NAMALWA (cell line): ENCODE measurements around the gene DDX49.
"Not testable (repeated sequence)": the region's sequence is repeated elsewhere in the genome, so short reads cannot be mapped to it uniquely, and the experiment has no call there.

ENCODE experiments used
- DNase-seq: peaks from one replicate; pipeline ENCODE4 v3.0.0-alpha.2; 2015; ENCODE audit warnings: low spot score

Gene DDX49

DNA sequence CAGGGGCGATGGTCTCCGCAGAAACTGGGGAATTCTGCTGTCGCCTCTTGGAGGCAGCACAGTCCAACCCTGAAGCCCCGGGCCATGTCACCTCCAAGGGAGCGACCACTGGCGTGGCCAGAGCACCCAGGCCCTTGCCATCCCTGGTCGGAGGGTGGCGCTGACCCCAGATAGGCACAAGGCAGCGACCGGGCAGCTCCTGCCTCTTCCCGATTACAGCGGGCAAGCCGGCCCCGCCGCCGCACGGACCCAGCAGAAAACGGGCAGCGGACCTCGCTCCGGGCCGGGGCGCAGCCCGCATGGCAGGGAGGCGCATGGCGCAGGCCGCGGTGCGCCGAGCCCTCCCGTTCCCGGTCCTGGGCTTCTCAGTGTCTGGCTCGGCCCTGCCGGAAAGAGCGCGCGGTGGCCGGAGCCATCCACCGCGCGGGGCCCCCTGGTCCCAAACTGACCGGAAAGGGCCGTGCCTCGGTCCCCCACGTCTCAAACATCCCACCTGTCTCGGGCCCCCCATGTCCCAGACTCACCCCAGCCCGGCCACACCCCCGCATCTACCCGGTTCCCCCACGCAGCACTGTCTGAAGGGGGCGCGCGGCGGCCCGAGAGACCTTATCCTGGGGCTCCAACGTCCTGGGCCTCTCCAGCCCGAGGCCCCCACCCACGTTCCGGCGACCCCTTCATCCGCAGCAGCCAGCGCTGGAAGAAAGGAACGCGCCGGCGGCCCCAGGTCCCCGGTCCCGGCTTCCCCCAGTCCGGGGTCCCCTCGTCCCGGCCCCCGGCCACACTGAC lies 24.3 kb upstream of the DDX49 start:
- no peak for DNase-seq

DNA sequence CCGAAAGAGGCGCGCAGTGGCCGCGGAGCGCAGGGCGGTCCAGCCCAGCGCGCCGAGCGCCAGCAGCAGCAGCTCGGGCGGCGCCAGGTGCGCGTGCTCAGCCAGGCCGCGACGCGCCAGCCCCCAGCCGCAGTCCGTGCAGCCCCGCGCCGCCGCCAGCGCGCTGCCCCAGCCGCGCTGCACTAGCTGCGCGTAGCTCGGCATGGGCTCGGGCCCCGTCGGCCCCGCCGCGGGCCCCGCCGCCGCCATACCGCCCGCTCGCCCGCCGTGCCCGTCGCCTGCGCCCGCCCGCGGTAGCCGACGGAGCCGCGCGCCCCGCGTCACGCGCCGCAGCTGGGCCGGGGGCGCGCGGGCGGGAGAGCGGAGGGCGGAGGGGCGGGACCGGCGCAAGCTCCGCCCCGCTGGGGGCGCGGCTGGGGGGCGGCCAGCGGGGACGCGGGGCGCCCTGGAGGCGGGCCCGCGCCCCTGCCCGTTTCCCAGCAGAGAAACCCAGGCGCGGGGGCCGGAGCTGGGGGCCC lies 23.6 kb upstream of the DDX49 start, which contains the start of gene CERS1:
CERS1 (minus strand) TSS at position 335 of the 518 bp plus-strand sequence; CDS start at position 249, 86 bp downstream.
- DNase-seq = no peak

DNA sequence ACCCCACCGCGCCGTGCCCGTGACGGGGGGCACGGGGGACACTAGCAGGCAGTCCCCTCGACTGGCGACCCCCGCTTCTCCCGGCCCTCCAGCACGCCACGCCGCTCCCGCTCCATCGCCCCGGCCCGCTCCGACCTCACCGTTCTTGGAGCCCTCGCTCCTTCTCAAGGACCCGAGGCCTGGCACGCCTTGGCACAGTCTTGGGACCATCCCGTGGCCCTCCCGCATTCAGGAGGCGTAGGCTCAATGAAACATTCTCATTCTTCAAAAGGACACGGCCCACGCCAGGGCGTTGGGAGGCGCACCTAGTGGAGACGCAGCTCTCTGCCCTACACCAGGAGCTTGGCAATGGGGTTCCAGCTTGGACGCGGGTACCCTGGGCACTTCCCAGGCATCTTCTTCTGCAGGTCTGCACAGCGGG lies 23.1 kb upstream of the DDX49 start:
- DNase-seq = no peak

DNA sequence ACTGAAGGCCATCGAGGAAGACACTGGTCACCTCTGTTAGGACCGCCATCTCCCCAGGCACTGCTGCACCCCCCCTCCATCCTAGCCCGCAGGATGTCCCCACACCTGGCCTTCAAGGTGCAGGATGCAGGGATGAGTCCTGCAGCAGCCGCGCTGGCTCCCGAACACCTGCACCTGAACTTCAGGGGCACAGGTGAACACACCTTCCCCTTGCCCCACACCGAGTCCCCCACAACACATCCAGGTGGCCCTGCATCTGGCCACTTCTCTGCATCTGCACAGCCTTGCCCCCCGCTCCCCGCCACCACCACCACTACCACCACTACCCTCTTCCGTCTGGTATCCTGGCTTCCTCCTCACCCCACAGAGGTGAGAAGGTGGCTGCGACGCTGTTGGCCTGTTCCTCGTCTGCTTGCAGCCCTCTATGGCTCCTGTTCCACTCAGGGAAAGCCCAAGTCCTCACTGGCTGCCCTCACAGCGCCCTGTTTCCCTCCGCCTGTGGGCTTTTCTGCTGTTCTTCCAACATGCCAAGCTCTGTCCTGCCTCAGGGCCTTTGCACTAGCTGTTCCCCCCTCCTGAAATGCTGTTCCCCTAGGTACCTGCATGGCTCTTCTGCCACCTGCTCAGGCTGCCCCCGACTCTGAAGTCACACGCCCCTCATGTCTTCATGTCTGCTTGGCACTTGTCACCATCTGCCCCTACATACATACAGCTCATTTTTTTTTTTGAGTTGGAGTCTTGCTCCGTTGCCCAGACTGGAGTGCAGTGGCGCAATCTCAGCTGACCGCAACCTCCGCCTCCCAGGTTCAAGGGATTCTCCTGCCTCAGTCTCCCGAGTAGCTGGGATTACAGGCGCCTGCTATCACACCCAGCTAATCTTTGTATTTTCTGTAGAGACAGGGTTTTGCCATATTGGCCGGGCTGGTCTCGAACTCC lies 22.2 kb upstream of the DDX49 start:
- DNase-seq = no peak

DNA sequence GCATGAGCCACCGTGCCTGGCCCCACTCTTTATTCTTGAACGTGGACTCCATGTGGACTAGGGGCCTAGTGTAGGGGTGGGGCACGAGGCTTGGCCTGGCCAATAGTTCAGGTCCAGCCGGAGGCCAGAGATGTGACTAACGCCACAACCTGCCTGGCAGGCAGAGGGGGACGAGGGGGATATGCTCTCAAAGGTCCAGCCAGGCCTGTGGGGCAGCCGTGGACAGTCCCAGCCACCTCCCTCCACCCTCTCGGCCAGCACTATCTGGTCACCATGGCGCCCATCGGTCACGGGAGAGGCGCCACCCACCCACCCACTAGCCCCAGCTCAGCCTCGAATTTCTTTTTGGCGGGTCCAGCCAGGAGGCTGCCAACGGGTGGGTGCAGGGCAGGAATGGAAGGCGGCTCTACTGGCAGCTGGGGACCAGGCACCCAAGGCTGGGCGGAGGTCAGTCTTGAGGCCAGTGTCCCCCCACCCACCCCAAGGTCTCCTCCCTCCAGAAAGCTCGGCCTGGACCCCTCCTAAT lies 21.4 kb upstream of the DDX49 start:
- no peak for DNase-seq

DNA sequence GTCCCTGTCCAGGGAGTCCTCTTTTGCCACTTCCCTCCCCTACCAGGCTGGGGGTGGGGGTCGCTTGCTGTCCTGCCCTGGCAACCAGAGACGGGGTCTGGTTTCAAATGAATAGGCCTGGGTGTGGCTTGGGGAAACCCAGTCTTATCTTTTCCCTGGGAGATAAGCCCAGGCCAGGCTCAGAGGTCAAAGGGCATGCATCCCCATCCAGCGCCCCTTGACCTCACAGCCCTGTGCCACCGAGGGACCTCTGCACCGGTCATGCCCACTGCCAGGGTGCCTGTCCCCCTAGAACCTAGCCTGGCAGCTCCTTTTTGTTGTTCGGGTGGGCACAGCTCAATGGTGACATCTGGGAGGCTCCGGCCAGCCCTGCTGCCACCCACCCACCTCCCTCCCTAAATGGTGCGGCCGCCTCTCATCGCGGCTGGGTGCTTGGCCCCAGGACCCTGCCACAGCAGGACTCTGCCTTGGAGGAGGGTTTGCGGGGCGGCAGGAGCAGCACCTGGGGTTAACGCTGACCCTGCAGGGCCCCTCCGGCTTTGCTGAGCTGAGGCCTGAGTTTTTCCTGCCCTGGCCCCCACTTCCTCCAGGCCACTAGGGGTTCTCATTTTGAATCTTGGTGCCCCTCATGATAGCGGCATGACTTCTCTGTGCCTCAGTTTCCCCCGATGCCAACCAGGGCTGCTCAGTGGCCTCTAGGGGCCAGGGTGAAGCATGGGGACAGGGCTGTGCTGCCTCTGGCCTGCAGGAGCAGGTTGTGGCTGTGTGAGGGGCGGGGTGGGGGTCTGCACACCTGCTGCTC lies 20.7 kb upstream of the DDX49 start:
- no peak for DNase-seq

DNA sequence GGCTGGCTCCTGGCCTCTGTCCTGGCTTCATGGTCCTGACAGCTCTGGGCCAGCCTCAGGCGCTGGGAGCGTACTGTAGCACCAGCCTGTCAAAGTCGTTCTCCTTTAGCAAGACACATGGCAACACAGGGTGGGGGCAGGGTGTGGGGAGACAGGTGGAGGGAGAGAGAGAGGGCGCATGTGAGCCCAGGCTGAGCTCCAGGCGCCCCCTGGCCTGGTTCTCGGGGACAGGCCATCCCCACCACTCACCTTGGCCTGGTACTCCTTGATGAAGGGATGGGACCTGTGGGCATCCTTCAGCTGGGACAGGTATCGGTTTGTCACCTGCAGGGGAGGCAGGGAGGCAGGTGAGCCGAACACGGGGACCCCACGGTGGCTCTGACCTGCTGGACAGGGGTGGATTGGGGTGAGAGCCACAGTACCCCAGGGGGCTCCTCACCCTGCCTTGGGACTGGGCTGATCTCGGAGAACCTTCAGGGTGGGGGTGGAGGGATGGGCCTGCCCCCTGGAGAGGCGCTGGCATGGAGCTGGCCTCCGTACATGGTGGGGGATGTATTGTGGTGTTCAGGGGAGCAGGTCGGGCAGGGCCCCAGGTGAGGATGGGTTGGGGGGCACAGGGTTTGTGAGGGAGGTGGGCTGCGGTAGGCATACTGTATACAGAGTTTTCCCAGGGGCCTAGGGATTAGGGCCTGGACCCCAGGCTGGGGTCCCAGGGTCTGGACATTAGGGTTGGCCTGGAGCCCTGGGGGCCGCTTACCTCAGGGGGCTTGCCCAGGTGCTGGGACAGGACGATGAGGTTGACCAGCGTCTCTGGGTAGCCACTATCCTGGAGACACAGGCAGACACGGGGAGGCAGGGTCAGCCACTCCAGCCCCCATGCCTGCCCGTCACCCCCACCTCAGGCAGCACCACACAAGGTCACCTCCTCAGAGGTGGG lies 19.6 kb upstream of the DDX49 start:
- no peak for DNase-seq

DNA sequence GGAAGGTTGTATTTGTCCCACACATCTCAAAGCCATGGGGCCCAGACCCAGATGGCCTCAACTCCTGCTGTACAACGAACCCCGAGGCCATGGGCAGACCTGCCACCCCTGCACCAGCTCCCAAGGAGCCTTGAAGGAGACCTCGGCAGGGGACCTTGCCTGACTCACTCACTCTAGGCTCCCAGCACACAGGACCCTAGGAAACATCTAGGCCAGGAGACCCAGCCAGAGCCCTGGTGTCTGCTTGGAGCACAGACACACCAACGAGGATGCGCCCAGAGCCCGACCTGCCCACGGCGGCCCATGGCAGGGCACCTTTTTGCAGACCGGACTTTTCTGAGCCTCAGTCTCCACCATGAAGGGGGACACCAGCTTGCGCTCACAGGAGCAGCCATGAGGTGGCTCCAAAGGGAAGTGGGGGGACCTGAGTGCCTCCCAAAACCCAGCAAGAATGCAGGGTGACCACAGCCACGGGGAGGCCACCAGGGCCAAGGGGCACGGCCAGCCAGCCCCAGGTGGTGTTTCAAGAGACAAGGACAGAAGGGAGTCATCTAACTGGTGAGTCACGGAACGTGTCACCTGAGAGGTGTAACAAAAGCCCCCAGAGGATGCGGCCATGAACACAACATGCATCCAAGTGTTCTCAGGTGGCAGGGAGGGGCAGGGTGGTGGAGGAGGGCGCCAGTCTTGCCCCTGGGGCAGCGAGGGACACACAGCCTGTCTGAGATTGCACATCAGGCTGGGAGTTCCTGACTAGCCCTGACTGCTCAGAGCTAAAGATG lies 18.6 kb upstream of the DDX49 start:
- DNase-seq = no peak

DNA sequence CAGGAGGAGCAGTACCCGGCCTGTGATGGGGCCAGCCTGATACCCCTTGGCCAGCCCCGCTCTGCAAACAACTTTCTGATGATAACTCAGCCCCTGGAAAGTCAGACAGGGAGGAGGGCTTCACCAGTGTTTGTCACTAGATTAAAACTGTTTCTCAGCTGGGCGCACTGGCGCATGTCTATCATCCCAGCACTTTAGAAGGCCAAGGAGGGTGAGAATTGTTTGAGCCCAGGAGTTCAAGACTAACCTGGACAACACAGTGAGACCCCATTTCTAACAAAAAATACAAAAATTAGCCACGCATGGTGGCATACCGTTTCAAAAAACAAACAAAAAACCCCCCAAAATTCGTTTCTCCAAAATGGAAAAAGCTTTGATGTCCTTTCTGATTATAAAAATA lies 18.0 kb upstream of the DDX49 start:
- no peak for DNase-seq

DNA sequence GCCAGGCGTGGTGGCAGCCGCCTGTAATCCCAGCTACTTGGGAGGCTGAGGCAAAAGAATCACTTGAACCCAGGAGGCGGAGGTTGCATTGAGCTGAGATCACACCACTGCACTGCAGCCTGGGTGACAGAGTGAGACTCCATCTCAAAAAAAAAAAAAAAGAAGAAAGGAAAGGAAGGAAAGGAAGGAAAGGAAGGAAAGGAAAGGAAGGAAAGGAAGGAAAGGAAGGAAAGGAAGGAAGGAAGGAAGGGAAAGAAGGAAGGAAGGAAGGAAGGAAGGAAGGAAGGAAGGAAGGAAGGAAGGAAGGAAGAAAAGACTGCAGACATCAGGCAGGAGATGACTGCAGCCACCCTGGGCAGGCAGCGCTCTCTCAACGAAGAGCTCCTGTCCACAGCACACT lies 17.0 kb upstream of the DDX49 start:
- not testable (repeated sequence) for DNase-seq

DNA sequence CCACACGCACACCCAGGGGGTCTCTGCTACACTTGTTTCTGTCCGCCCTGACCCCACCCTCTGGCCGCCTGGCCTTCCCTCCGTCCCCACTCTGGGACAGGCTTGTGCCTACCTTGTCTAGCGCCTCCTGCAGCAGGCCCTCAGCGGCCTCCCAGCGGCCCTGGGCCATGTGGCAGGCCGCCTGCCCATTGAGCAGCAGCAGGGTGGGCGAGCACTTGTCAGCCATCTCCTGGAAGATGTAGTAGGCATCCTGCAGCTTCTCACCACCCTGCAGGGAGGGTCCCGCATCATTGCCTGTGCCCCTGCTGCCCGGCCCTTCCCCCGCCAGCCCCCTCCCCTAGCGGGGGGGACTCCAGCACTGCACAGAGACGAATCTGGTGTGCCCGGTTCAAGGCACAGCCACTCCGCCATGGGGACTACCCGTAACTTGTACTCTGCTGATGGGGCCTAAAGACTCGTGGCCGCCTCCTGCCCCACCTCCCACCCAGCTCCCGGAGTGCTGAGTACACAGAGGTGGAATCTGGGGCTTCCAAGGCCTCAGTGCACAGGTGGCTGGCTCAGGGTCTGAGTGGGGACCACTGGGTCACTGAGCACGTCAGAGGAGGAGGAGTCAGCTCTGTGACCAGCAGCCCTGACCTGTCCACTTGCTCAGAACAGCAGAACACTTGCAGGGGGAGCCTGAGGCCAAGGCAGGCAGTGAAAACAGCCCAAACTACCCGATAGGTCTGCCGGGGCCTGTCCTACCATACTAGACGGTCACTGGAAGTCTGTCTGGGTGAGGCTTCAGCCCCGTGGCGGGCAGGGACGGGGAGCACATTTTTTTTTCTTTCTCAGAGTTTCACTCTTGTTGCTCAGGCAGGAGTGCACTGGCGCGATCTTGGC lies 16.1 kb upstream of the DDX49 start:
- no peak for DNase-seq

DNA sequence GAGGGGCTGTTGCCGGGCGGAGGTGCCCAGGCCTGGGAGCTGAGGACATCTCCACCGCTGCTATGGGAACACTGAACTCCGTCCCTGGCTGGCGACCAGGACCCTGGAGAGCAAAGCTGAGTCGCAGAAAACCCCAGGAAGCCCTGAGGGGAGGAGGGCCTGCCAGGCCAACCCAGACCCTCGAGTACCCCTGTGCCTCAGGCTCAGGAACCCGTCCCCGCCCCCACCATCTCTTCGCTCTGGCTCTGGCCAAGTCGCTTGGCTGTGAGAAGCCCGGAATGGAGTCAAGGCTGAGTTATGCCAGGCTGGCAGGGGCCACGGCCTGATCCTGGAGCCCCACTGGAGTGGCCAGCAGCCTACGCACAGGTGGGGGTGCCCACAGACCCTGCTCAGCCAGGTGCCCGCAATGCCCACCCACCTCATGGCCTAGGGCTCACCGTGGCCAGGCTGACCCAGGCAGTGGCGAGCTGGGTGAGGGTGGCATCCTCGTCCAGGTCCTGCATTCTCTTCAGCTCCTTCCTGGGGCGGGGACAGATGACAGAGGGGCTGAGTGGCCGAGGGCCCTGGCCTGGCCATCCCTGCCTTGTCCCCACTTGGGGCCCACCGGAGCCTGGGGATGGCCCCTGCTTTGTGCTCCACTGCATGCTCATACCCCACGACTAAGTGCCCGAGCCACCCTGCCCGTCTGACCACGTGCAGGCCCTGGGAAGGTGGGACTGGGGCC lies 15.0 kb upstream of the DDX49 start:
- DNase-seq = no peak

DNA sequence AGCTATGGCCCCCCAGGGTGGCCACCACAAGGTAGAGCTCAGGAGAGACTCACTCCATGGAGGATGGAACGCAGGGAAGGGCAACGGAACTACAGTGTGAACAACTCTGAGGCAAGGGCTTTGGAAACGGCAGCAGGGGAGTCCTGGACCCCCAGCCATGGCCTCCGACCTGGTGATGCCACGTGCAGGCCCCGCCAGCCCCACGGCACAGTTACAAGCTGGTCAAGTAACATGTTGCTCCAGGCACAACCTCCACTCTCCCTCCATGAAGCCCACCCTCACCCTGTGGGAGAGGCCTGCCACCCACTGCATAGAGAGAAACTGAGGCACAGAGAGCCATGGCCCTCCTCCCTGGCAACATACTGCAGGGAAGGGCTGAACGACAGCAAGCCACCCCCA lies 14.5 kb upstream of the DDX49 start:
- DNase-seq = no peak

DNA sequence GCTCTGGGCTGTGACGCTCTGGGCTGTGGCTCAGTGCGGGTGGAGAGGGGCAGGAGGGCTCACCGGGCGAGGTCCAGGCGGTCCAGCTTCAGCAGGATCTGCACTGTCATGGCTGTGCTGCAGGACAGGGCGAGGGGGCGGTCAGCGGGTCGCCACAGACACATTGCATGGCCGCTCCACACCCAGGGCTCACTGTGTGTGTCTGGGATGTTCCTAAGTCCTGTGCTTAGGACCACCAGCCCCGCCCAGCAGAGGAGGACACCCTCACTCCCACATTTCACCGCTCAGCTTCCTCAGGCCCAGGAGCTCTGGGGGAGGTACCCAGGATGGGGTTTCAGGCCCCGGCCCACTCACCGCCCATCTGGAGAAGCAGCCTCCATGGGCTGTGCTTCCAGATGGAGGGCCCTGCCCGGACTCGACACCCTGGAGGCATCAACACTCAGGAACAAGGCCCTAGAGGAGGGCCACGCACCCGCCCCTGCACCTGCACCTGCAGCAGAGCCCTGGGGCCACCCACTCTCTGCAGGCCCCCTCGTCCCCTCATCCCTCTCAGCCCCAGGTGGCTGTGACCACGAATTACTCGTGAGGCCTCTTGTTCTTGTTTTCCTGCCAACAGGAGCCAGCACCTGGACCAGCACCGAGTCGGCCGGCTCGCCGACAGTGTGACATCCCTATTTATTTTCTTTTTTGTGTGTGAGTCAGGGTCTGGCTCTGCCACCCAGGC lies 13.8 kb upstream of the DDX49 start:
- peak; percentile 40 for DNase-seq

DNA sequence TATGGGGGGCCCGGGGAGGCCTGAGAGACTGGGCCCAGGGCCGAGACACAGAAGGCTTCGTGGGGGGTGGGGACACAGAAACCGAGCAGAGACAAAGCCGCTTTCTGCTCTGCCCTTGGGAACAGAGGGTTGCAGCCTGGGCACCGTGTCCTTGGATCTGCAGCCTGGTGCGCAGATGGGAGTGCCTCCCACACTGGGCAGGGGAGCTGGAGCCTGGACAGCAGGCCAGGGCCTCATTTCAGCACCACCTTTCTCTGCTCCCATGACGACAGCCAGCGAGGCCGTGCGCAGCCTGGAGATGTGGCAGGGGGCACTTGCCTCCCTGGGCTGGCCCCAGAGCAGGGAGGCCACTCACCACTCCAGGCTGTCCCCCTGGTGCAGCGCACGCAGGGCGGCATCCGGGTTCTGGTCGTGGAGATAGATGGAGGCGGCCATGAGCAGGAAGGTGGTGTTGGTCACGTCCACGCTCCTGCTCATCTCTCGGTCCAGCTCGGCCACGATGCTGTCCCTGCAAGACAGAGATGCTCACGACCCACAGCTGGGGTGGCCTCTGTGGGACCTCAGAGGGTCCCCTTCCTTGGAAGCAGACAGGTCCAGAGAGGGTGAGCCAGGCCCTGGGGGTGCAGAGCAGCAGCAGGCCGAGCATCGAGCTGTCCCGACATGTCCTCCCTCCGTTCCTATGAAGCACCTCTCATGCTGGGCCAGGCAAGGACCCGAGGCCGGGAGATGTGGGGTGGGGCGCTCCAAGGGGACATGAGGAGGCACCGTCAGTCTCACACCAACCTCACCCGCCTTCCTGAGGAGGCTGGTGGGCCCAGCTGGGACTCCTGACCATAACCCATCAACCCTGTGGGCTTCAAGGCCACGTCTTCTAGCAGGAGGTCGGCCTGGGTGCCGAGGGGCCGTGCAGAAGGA lies 12.7 kb upstream of the DDX49 start:
- no peak for DNase-seq

DNA sequence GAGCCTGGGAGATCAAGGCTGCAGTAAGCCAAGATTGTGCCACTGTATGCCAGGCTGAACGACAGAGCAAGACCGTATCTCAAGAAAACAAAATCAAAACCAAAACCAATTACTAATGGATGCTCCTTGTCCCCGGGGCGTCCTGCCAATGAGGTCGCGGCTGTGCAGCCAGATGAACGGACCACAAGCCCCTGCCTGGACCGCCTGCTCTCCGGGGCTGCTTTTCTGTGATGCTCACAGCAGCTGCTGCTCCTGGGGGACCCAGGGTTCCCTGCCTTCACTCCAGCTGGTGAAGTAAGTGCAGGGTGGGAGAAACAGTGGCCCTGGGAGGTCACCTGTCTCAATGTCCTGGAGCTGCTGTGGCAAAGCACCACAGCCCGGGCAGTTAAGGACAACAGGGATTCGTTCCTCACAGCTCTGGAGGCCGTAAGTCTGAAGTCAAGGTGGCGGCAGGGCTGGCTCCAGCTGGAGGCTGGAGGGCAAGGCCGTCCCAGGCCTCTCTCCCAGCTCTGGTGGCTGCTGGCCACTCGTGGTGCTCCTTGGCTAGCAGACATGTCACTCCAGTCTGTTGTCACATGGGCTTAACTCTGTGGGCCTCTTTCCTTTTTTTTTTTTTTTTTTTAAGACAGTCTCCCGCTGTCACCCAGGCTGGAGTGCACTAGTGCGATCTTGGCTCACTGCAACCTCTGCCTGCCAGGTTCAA lies 10.4 kb upstream of the DDX49 start:
- DNase-seq = no peak
